Mesothelial cell of epicardium (in vitro differentiated cells): ENCODE measurements around the gene ARL17B. TPM values are rescaled to one million over a fixed set of nuclear protein-coding genes. Genes with fewer than 3 reads are reported as not detected.
"Not testable (repeated sequence)": the region's sequence is repeated elsewhere in the genome, so short reads cannot be mapped to it uniquely, and the experiment has no call there.

ENCODE experiments used
- DNase-seq, 2 experiments: peaks; one replicate each; pipeline ENCODE4 v3.0.0; 2021; ENCODE audit warnings: low spot score in 2 of 2; ENCODE audit not compliant: unreplicated experiment in 2 of 2
- H3K27ac Mint-ChIP-seq: 2 replicates; pipeline ENCODE4 v1.8.0; 2021; ENCODE audit warnings: mixed read lengths
- H3K27me3 Mint-ChIP-seq: 2 replicates; pipeline ENCODE4 v1.8.0; 2021; ENCODE audit warnings: low read depth, mixed read lengths
- H3K36me3 Mint-ChIP-seq: 2 replicates; pipeline ENCODE4 v1.8.0; 2021; ENCODE audit warnings: mixed read lengths
- H3K4me1 Mint-ChIP-seq: 2 replicates; pipeline ENCODE4 v1.8.0; 2021; ENCODE audit warnings: mixed read lengths
- H3K4me3 Mint-ChIP-seq: 2 replicates; pipeline ENCODE4 v1.8.0; 2021; ENCODE audit warnings: mild to moderate bottlenecking, moderate library complexity, mixed read lengths
- H3K9me3 Mint-ChIP-seq: 2 replicates; pipeline ENCODE4 v1.8.0; 2021; ENCODE audit warnings: mixed read lengths
- total RNA-seq: library from RNA; stranded (reverse); gene quantifications from 3 replicates; pipeline ENCODE4 v1.2.1, GENCODE V29; 2021

Gene ARL17B
- total RNA-seq: 16.6 to 21.1 TPM (median 18.0 TPM) in 3 replicates

- DNase-seq: peak; percentile 69 to 86
- H3K9me3 Mint-ChIP-seq, H3K27ac Mint-ChIP-seq, H3K4me1 Mint-ChIP-seq, H3K27me3 Mint-ChIP-seq, H3K36me3 Mint-ChIP-seq, H3K4me3 Mint-ChIP-seq: not testable (repeated sequence)
Observed at GRCh38 chr17:46361755-46362154, at the start of gene ARL17B. Gene ARL17B (minus strand): TSS chr17:46361766. CDS start chr17:46358397, 3,369 bp downstream.

- not testable (repeated sequence) for H3K36me3 Mint-ChIP-seq, H3K4me3 Mint-ChIP-seq, H3K9me3 Mint-ChIP-seq, H3K4me1 Mint-ChIP-seq, DNase-seq, H3K27ac Mint-ChIP-seq, H3K27me3 Mint-ChIP-seq
Observed at GRCh38 chr17:46409864-46410263, 48.3 kb upstream of the ARL17B start.

DNA sequence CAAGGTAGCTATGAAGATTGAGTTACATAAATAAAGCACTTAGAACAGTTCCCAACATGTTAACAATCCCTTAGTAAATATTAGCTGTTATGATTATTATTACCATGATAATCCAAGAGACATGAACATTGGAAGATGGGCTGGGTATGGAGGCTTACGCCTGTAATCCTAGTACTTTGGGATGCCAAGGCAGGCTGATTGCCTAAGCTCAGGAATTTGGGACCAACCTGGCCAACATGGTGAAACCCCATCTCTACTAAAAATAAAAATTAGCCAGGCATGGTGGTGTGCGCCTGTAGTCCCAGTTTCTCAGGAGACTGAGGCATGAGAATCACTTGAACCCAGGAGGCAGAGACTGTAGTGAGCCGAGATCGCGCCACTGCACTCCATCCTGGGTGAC is 45.6 kb upstream of the ARL17B start:
- not testable (repeated sequence) for H3K36me3 Mint-ChIP-seq, H3K27me3 Mint-ChIP-seq, H3K4me1 Mint-ChIP-seq, DNase-seq, H3K27ac Mint-ChIP-seq, H3K4me3 Mint-ChIP-seq, H3K9me3 Mint-ChIP-seq

GRCh38 chr17:46401033-46401787 is 39.6 kb upstream of the ARL17B start:
- not testable (repeated sequence) for DNase-seq, H3K27ac Mint-ChIP-seq, H3K36me3 Mint-ChIP-seq, H3K9me3 Mint-ChIP-seq, H3K27me3 Mint-ChIP-seq, H3K4me3 Mint-ChIP-seq, H3K4me1 Mint-ChIP-seq

- not testable (repeated sequence) for H3K4me3 Mint-ChIP-seq, H3K4me1 Mint-ChIP-seq, H3K36me3 Mint-ChIP-seq, H3K27me3 Mint-ChIP-seq, DNase-seq, H3K27ac Mint-ChIP-seq, H3K9me3 Mint-ChIP-seq
Observed at GRCh38 chr17:46400543-46400942, 39.0 kb upstream of the ARL17B start.

GRCh38 chr17:46399993-46400392 is 38.4 kb upstream of the ARL17B start:
- not testable (repeated sequence) for H3K4me1 Mint-ChIP-seq, H3K27me3 Mint-ChIP-seq, H3K9me3 Mint-ChIP-seq, H3K36me3 Mint-ChIP-seq, H3K27ac Mint-ChIP-seq, H3K4me3 Mint-ChIP-seq, DNase-seq

DNA sequence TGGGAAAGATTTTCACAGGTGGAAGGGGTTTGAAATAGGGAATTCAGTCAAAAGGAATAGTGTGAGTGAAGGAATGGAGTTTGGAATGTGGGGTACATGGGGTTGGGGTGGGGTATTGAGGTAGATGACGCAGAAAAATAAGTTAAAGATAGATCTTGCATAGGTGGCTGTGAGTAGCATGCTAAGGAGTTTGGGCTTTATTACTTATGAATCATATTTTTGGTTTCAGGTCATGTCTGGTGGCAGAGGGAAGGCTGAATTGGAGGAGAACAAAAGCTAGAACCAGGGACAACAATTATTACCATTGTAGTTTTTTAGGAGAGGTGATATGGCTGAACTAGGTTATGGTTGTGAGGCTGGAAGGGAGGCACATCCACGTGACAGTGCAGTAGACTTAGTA is 34.7 kb upstream of the ARL17B start:
- not testable (repeated sequence) for H3K4me1 Mint-ChIP-seq, H3K36me3 Mint-ChIP-seq, H3K27ac Mint-ChIP-seq, H3K9me3 Mint-ChIP-seq, DNase-seq, H3K4me3 Mint-ChIP-seq, H3K27me3 Mint-ChIP-seq

DNA sequence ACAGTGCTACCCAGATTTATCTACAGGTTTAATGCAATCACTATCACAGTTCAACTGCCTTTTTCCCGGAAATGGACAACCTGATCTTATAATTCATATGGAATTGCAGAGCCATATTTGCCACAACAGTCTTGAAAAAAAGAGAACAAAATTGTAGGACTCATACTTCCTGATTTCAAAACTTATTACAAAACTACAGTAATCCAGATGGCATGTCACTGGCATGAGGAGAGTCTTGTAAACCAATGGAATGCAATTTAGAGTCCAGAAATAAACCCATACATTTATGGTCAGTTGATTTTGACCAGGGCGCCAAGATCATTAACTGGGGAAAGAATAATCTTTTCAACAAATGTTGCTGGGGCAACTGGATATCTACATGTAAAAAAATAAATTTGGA is 32.1 kb upstream of the ARL17B start:
- not testable (repeated sequence) for H3K4me1 Mint-ChIP-seq, H3K27ac Mint-ChIP-seq, H3K36me3 Mint-ChIP-seq, DNase-seq, H3K4me3 Mint-ChIP-seq, H3K27me3 Mint-ChIP-seq, H3K9me3 Mint-ChIP-seq

DNA sequence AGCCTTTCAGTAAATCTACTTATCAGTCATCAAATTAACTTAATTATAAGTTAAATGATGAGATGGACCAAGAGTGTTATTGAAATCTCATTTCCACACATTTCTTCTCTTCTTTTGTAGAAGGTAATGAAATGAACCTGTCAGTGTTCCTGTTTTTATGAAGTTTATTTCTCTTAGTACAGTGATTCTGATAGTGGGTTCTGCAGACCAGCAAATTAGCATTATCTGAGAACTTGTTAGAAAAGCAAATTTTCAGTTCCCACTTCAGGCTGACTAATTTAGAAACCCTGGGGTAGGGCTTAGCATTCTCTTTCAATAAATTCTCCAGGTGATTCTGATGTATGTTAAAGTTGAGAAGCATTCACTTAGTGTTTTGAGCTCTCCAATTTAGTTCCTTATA is 23.9 kb upstream of the ARL17B start:
- not testable (repeated sequence) for H3K27me3 Mint-ChIP-seq, H3K27ac Mint-ChIP-seq, H3K9me3 Mint-ChIP-seq, DNase-seq, H3K4me1 Mint-ChIP-seq, H3K36me3 Mint-ChIP-seq, H3K4me3 Mint-ChIP-seq

DNA sequence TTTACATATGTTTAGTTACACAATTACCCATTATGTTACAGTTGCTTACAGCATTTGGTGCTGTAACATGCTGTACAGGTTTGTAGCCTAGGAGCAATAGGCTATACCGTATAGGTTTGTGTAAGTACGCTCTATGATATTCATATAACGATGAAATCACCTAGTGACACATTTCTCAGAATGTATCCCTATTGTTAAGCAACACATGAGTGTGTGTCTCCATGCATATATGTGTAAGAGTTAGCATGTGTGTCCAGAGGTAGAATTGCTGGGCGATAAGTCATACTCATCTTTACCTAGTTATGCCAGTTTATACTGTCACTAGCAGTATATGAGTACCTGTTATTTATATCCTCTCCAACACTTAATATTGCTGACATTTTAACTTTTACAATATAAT is 21.6 kb upstream of the ARL17B start:
- H3K27ac Mint-ChIP-seq, H3K27me3 Mint-ChIP-seq, DNase-seq, H3K36me3 Mint-ChIP-seq, H3K9me3 Mint-ChIP-seq, H3K4me1 Mint-ChIP-seq, H3K4me3 Mint-ChIP-seq: not testable (repeated sequence)

DNA sequence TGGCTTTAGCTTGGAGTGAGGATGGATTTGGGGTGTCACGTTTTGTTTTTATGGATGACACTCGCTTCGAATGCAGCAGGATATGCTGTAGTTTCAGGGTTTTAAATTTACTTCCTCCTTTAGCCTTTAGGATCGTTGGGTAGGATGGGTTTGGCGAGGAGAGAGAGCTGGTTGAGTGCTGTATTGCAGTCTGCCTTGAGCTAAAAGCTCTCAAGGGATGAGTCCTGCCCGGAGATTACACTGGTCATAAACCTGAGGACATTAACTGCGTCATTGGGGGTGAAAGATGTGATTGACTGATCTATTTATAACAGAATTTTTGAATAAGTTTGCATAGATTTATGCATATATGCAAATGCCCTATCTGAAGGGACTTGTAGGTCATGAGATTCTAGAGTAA is 11.9 kb upstream of the ARL17B start:
- DNase-seq, H3K36me3 Mint-ChIP-seq, H3K4me3 Mint-ChIP-seq, H3K4me1 Mint-ChIP-seq, H3K27me3 Mint-ChIP-seq, H3K27ac Mint-ChIP-seq, H3K9me3 Mint-ChIP-seq: not testable (repeated sequence)

GRCh38 chr17:46372236-46373229 is 11.0 kb upstream of the ARL17B start:
- not testable (repeated sequence) for H3K4me3 Mint-ChIP-seq, H3K9me3 Mint-ChIP-seq, DNase-seq, H3K36me3 Mint-ChIP-seq, H3K4me1 Mint-ChIP-seq, H3K27ac Mint-ChIP-seq, H3K27me3 Mint-ChIP-seq

- not testable (repeated sequence) for H3K36me3 Mint-ChIP-seq, H3K27ac Mint-ChIP-seq, H3K27me3 Mint-ChIP-seq, DNase-seq, H3K4me1 Mint-ChIP-seq, H3K9me3 Mint-ChIP-seq, H3K4me3 Mint-ChIP-seq
Observed at GRCh38 chr17:46367520-46367919, 6.0 kb upstream of the ARL17B start.

DNA sequence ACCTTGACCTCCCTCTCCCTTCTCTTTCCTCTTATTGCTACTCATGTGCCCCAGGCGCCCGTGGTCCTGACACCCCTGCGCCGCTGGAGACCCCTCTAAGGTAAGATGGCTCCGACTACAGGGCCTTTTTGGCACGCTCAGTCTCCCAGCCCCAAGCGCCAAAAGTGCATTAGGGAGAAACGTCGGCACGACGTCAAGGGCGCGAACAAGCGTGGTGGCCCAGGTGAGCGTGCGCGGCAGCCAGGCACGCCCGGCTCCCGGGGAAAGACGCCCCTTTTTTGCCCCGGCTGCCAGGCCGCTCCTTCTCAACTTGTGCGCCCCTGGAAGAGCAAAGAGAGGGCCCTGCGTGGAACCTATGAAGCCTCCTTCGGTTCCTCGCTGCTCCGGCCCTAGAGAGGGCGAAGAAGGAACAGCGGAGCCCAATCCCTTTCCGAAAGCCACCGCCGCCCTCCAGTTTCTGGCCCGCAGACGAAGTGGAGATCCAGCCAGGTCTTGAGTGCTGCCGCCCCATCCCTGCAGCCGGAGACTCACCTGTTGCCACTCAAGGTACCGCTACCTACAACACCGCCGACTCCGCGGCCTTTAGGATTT is 326 bp downstream of the ARL17B start:
- H3K4me3 Mint-ChIP-seq, H3K27me3 Mint-ChIP-seq, H3K27ac Mint-ChIP-seq, H3K4me1 Mint-ChIP-seq, H3K9me3 Mint-ChIP-seq, DNase-seq, H3K36me3 Mint-ChIP-seq: not testable (repeated sequence)
